Psoas muscle (tissue), 8 donors: ENCODE results near the gene PLEKHG5. TPM values are rescaled to one million over a fixed set of nuclear protein-coding genes. Genes with fewer than 3 reads are reported as not detected.

ENCODE experiments used
- ATAC-seq, 4 donors: fragments of 200-7000 bp; cut with Tn5 transposase; one replicate each; pipeline ENCODE4 v1.9.1; 2020; ENCODE audit warnings: moderate library complexity in 3 of 4, mild to moderate bottlenecking in 2 of 4
- DNase-seq, 2 donors: peaks; one replicate each; pipeline ENCODE4 v3.0.0-alpha.2; 2020
- H3K27ac ChIP-seq: fragments of 200-600 bp; one replicate; pipeline ENCODE4 v1.8.0; 2022
- H3K27me3 ChIP-seq, 3 donors: fragments of 200-600 bp in 1 of 3; one replicate each; pipeline versions ENCODE4 v1.6.1 to v1.8.0; 2013 to 2022; ENCODE audit warnings: low read length in 2 of 3, mild to moderate bottlenecking in 2 of 3, moderate library complexity in 1 of 3; ENCODE audit not compliant: insufficient read depth in 3 of 3
- H3K36me3 ChIP-seq, 2 donors: fragments of 200-600 bp in 1 of 2; one replicate each; pipeline versions ENCODE4 v1.6.1 to v1.8.0; 2013 to 2022; ENCODE audit warnings: low read depth in 1 of 2, mild to moderate bottlenecking in 1 of 2, moderate library complexity in 1 of 2; ENCODE audit not compliant: insufficient read depth in 1 of 2
- H3K4me1 ChIP-seq: fragments of 200-600 bp; one replicate; pipeline ENCODE4 v1.8.0; 2022
- H3K4me3 ChIP-seq: fragments of 200-600 bp; one replicate; pipeline ENCODE4 v1.8.0; 2022; ENCODE audit warnings: mild to moderate bottlenecking
- H3K9me3 ChIP-seq: fragments of 200-600 bp; one replicate; pipeline ENCODE4 v1.8.0; 2022
- CTCF ChIP-seq: fragments of 200-600 bp; IDR thresholded peaks from one replicate; pipeline ENCODE4 v1.8.0; 2022; ENCODE audit warnings: antibody characterized with exemption
- WGBS, 3 donors: extraction: QIAGEN DNeasy Blood & Tissue Kit; methylation state at CpG; one replicate each; pipeline versions ENCODE4 v1.1.6 to v1.1.7; 2013; 5-methylcytosine and 5-hydroxymethylcytosine counted together
- intact Hi-C, 2 donors: fragments of 100-400 bp; cut with DNase I; formaldehyde crosslinking; loops; one replicate each; pipeline versions ENCODE4 v1.11.0 to v1.14.2; 2022
- polyA plus RNA-seq, 3 donors: library from polyadenylated mRNA; stranded (reverse); fragments of 200-250 nt; gene quantifications; one replicate each; pipeline ENCODE4 v1.2.3, GENCODE V29; 2013
- total RNA-seq, 4 donors: library from RNA; stranded (reverse); fragmentation: NEBNext Ultra II Directional in 2 of 4; extraction: Animal tissue kit (Norgen Biotek cat#: 25700) in 2 of 4; gene quantifications; one replicate each; pipeline versions ENCODE4 v1.2.1 to v1.2.4, GENCODE V29; 2021 to 2023
- donor health status: healthy with polysubstance abuse.
- donor health status: DM: no; HTN: no; CAD: no; lungs with moderate emphysema.
- donor health status: Bipolar disorder and iron deficiency.
- donor health status: healthy.
- donor health status: DM: yes; HTN: yes; CAD: no.
- donor health status: DM: no; HTN: no; CAD: no.
- donor health status: DM: no; HTN: no; CAD: no.
- donor health status: DM: yes; HTN: yes; CAD: no.

PLEKHG5 gene
- total and polyA plus RNA-seq, 7 donors = 1.5 to 3.3 (median 2.6) TPM

GRCh38 chr1:6467744-6468688, 23.5 kb downstream of the PLEKHG5 start:
- no peak for TF ChIP-seq CTCF
- Histone ChIP-seq H3K9me3 (no peaks in the 10 kb centered on the region), H3K27me3 (peaks cover 0 to 18% (median 9%) of the 10 kb centered on the region in 3 donors), H3K36me3 (peaks cover 0 to 9% of the 10 kb centered on the region in 2 donors), H3K4me3 (no peak overlapping the region), H3K4me1 (no peaks in the 10 kb centered on the region), H3K27ac (no peak overlapping the region)
- 77 to 85% (median 80%) methylated on average over 29 to 30 of the region's 30 CpGs for WGBS, 3 donors
- ATAC-seq = no peak
- intact Hi-C loops = no loop called here
- DNase-seq = no peak

DNA sequence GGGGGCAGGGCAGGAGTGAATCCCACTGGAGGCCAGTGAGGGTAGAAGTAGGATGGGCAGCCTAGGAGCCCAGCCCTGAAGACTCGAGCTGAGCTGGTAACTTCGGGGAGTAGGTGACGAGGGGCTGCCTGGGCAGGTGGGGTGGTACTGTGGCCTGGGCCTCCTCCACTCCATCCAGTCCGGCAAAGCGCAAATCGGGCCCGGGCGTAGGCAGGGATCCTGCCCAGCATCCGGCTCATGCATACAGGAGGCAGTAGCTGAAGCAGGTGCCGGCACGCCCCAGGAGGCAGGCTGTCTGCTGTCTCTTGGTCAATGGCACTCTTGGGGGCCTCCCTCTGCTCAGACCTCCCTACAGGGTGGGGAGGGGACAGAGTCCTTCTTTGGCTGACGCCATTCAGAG, 24.2 kb downstream of the PLEKHG5 start:
- no peak for TF ChIP-seq CTCF
- peaks cover 0 to 24% (median 9%) of the 10 kb centered on the region in 3 donors for H3K27me3 ChIP-seq
- no peaks in the 10 kb centered on the region for H3K4me1 ChIP-seq
- no peak for ATAC-seq
- H3K27ac ChIP-seq = no peak overlapping the region
- peaks cover 0 to 9% of the 10 kb centered on the region in 2 donors for H3K36me3 ChIP-seq
- no peaks in the 10 kb centered on the region for H3K9me3 ChIP-seq
- no peak for DNase-seq
- 92 to 95% (median 95%) methylated on average over 12 of the region's 12 CpGs for WGBS, 3 donors
- H3K4me3 ChIP-seq = no peak overlapping the region
- intact Hi-C loops = no loop called here

DNA sequence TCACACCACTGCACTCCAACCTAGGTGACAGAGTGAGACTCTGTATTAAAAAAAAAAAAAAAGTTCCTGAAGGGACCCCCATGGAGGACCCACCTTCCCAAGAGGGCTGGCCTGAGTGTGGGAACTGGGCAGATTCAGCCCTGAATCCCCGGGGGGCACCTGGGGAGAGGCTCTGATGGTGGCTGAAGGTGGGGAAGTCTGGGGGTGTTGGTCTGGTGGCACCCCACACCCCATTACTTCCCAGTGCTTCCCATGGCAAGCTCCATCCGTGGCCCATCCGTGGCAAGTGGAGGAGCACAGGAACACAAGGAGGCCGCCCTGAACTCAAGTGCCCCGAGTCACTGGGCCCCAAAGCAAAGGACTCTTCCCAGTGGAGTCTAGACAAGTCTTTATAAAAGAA, 24.7 kb downstream of the PLEKHG5 start:
- intact Hi-C loops = no loop called here
- Histone ChIP-seq H3K27ac (no peak overlapping the region), H3K36me3 (peaks cover 0 to 4% of the 10 kb centered on the region in 2 donors), H3K4me3 (no peak overlapping the region), H3K9me3 (no peaks in the 10 kb centered on the region), H3K27me3 (peaks cover 0 to 29% (median 6%) of the 10 kb centered on the region in 3 donors), H3K4me1 (no peaks in the 10 kb centered on the region)
- TF ChIP-seq CTCF = no peak
- ATAC-seq (no peak), DNase-seq (no peak)
- WGBS, 3 donors = 88 to 97% (median 91%) methylated on average over 5 of the region's 5 CpGs

- Histone ChIP-seq H3K27ac (no peak within 1 kb of the TSS), H3K36me3 (no peaks in the 10 kb centered on the region), H3K27me3 (peaks cover 0 to 35% (median 5%) of the 10 kb centered on the region in 3 donors), H3K4me3 (no peak within 1 kb of the TSS), H3K4me1 (no peaks in the 10 kb centered on the region), H3K9me3 (no peaks in the 10 kb centered on the region)
- ATAC-seq = no peak
- intact Hi-C loops = no loop called here
- DNase-seq = no peak
- no peak for TF ChIP-seq CTCF
- 40 to 62% (median 45%) methylated on average over 41 to 43 of the region's 43 CpGs for WGBS, 3 donors
Measured at GRCh38 chr1:6466023-6466422, 25.4 kb downstream of the PLEKHG5 start, which contains the start of gene TNFRSF25. TSS of gene TNFRSF25 (minus strand) at chr1:6466173. CDS start at chr1:6466107, 66 bp downstream.
